Ammon's horn (tissue), 1 donor: ENCODE data around the gene PLEKHH3.
"Not testable (repeated sequence)": the region's sequence is repeated elsewhere in the genome, so short reads cannot be mapped to it uniquely, and the experiment has no call there.

Experiments used
- DNase-seq: peaks from one replicate; pipeline ENCODE4 v3.0.0-alpha.2; 2016; ENCODE audit warnings: low spot score

The PLEKHH3 gene

DNA sequence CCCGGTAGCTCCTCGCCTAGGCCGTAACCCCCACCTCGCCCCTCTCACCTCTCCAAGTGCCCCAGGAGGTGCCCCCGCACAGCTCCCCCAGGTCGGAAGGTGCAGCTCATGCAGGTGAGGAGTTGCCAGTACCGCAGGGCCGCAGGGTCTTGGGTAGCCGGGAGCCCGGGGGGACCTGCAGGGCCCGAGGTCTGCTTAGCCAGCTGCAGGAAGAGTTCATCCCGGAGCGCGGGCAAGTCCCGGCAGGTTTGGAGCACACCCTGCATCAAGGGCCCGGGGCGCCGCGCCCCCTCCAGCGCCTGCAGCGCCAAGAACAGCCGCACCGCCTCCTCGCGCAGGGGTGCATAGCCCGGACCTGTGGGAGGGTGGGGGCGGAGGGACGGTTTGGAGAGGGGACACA, 4.8 kb downstream of the PLEKHH3 start:
- no peak for DNase-seq

DNA sequence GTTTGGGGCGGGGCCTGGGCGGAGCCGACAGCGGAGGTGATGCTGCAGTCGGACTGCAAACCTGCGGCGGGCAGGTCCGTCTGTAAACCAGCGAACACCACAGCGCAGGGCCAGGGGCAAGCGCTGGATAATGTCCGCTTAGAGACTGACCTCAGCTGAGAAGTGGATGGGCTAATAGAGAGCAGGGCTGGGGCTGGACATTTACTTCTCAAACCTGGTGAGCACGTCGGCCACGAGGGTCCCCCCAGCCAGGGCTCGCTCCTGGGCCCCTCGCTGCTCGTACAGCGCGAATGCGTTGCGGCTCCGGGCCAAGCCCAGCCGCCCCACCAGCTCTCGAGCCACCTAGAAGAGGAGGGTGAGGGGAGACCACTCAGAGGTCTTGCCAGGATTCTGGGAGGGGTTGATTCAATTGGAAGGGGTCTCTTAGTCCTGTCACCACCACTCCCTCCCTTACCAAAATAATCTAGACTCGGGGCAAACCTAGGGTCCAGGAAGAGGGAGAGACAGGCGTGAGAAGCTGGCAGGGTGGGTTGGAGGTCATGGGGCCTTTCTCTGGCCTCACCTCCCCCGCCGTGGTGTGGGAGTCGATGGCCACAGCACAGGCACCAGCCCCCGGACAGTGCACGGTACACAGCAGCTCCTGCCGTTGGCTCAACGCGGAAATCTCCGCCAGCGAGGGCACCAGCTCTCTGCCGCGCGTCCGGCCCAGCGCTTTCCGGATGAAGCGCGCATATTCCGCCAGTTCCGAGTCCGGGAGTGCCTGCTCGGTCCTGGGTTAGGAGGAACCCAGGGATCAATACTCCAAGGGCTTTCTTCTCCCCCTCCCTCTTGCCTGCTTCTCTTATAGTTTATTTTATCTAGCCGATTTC, 5.8 kb downstream of the PLEKHH3 start:
- DNase-seq = no peak

DNA sequence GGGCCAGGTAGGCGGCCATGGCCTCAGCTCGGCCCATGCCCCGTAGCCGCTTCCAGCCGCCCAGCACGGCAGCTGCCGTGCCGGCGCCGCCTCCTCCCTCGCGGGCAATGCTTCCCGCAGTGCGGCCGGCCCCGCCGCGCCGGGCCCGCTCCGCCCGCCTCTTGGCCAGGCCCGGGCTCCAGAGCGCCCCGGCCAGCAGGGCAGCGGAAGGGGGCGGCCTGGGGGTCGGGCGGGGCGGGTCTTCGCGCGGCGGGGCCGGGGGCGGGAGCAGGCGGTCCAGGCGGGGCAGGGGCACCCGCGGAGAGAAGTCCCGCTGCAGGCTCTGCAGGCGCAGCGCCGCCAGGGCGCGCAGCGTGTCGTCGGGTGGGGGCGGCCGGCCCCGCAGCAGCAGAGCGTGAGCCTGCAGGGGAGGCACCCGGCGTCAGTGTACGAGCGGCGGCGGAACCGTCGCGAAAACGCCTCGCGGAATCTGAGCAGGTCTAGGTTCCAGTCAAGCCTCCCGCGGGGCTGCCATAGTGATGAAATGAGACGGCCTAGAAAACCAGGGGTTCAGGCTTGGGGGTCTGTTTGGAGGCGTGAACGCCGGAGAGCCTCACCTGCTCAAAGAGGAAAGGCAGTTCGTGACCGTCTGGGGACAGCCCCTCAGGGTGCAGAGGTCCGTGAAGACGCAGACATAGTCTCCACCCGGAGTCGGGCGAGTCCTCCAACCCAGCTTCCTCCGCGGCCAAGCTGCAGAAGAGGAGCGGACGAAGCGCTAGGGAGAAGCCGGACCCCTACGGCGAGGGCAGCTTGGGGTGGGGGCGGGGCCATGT, 6.6 kb downstream of the PLEKHH3 start:
- no peak for DNase-seq

DNA sequence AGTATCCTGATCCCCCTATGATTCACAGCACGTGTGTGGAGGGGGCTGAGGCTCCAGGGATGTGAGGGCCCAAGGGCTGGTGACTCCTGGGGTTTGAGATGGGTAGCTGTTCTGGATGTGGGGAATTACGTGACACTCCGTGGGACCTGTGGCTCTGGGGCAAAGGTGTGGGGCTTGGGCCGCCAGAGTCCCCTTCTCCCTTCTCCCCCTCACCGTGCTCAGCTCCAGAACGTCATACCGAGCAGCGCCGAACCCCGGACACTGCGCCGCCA, 7.2 kb downstream of the PLEKHH3 start:
- no peak for DNase-seq

DNA sequence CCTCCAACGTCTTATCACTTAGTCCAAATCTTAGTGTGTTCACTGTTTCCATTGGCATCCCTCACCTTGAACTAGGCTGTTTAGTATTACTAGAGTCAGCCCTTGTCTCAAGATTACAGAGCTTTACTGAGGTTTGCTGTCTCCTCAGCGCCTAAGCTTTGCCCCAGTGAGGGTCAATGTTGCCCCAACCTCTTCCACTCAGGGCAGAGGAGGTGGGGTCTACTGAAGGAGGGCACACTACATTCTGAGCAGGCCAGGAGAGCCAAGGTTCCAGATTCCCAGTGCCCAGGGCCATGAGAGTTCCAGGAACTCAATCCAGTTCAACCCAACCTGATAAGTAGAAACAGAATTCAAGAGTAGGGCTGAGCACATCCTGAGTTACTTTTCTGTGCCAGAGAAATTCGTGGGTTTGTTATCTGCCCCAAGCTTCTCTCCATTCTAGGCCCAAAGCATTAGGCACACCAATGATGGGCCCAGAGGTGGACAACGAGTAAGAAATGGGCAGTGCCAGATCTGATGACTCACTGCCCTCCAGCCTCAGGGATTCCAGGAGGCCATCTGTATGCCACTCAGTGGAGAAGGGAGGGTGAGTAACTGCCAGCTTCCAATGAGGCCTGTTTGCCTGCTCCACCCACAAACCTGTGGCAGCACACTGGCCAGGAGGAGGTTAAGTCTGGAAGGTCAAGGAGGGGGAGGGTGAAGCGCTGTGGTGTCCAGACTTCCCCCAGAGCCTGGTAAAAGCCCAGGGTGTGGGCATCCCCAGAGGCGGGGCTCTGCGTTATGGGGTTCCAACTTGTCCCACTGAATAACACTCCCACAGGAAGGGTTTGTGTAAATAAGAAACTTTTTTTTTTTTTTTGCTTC, 9.5 kb downstream of the PLEKHH3 start:
- DNase-seq = no peak

DNA sequence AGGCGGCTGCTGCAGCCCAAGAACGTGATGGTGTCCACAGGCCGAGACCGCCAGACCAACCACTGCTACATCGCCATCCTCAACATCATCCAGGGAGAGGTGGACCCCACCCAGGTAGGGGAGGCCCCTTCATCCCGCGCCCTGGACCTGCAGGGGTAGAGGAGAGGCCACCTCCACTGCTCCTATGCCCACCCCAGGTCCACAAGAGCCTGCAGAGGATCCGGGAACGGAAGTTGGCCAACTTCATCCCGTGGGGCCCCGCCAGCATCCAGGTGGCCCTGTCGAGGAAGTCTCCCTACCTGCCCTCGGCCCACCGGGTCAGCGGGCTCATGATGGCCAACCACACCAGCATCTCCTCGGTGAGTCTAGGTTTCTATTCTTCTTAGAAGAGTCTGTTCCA, 10.7 kb downstream of the PLEKHH3 start:
- not testable (repeated sequence) for DNase-seq

DNA sequence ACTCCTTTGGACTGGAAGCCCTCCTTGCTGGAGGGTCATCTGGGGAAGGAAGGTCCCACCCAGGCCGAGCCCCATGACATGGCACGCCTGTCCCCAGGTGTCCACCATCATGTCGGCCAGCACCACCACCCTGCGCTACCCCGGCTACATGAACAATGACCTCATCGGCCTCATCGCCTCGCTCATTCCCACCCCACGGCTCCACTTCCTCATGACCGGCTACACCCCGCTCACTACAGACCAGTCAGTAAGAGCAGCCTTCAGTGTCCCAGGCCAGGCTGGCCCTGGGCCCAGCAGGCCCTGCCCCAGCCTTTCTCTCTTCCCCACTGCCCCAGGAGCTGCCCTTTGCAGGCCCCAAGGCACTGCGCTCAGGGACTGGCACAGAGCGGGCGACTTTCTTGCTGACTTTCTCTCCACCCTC, 11.2 kb downstream of the PLEKHH3 start:
- no peak for DNase-seq

DNA sequence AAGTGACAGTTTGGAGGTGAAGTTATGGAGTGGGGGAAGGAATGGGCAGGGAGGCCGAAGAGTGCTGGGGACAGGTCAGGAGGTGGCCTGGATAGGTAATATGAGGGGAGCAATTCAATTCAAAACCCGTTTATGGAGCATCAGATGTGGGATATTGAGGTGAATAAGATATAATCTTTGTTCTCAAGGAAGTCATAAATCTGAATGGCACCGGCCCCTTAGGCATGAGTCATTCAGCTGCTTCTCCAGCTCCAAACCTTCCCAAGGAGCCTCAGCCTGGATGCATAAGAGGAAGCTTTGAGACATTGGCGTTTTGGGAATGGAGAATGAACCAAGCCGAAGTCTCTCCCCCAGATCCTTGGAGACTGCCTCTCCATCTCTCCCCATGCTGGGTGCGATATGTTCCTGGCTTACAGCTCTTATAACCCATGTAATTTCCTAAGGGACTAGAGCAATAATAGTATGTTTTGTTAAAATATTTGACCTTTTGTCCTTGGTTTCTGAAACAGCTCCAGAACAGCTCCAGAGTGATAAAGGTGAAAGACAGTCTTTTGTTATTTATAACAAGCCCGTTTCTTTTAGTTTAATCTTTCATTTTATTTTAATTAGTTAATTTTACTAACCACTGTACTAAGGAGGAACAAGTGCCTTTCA, 16.0 kb downstream of the PLEKHH3 start:
- DNase-seq = no peak

DNA sequence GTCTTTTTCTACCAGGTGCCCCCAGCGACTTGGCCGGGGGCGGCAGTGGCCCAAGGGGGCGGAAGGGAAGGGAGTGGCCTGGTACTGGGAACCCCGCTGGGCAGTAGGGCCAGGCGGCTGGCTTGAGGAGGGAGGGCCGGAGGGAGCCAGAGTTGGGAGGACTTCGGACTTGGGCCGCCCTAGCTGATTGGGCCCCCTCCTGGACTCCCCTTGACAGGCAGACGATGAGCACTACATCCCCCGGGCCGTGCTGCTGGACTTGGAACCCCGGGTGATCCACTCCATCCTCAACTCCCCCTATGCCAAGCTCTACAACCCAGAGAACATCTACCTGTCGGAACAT, 16.9 kb downstream of the PLEKHH3 start:
- DNase-seq = not testable (repeated sequence)

DNA sequence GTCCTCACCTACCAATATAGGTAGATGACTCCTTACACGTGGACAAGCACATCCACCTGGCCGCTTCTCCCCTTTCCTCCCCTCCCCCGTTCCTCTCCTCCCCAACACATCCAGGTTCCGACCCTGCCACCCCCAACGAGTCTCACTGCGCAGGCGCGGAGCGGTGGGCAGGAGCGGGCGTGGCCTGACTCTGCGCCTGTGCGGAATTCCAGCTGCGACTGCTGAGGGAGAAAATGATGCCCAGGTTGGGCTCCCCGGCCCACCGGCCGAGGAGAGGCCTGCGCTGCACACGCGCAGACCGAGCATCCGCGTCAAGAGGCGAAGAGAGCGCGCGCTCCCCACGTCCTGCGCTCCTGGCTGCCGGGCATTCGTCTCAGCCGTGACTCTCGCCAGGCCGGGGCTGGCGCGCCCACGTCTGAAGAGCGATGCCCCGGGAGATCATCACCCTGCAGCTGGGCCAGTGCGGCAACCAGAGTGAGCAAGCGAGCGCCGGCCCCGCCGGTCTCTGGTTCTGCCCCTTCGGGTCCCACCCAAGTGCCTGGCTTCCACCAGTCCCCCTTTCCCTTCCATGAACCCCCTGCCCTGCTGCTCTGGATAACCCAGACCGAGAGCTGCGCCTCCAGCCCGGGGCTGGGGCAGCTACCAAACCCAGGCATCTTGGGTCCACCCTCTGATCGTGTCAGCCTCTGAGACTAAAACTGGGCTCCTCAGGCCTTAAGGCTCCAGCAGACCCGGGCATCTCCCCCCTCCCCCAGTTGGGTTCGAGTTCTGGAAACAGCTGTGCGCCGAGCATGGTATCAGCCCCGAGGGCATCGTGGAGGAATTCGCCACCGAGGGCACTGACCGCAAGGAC, 17.5 kb downstream of the PLEKHH3 start, which contains the start of gene TUBG2:
TSS of gene TUBG2 (plus strand) at position 206 of the 853 bp plus-strand sequence. CDS start at position 426, 220 bp downstream.
- DNase-seq = peak; percentile 88

DNA sequence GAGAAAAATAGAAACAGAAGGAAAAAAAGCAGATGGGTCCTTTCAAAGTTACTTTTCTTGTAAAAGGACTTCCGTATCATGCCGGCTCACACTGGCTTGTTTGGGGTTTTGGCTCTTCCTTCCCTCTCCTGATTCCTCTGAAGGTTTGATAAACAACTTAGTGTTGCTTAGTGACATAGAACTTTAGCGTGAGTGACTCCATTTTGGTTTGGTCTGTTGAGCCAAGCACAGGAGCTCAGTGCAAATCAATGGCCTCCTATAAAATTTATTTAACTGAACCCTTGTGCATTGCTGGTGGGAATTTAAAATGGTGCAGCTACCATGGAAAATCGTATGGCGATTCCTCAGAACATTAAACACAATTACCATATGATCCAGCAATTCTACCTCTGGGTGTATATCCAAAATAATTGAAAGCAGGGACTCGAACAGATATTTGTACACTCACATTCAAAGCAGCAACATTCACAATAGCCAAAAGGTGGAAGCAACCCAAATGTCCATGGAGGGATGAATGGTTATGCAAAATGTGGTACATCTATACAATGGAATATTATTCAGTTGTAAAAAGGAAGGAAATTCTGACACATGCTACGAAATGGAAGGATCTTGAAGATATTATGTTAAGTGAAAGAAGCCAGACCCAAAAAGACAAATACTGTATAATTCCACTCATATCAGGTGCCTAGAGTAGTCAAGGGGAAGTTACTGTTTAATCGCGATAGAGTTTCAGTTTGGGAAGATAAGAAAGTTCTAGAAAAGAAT, 18.8 kb downstream of the PLEKHH3 start:
- no peak for DNase-seq

DNA sequence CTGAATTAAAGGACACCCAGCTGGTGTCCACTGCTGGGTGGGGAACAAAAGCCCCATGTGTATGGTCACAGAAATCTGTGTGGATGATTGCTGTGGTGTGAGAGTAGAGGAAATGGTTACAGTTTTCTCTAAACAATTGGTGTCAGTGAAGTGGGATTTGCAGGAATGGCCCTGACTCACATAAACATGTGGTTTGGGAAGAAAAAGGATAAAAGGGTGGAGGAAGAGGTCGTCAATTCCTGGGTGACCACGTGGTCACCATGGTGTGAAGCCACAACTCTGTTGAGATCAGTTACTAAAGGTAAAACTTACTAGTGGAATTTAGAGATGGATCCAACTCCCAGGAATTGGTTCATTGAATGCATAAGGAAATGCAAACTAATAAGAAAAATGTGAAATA, 21.3 kb downstream of the PLEKHH3 start:
- no peak for DNase-seq

DNA sequence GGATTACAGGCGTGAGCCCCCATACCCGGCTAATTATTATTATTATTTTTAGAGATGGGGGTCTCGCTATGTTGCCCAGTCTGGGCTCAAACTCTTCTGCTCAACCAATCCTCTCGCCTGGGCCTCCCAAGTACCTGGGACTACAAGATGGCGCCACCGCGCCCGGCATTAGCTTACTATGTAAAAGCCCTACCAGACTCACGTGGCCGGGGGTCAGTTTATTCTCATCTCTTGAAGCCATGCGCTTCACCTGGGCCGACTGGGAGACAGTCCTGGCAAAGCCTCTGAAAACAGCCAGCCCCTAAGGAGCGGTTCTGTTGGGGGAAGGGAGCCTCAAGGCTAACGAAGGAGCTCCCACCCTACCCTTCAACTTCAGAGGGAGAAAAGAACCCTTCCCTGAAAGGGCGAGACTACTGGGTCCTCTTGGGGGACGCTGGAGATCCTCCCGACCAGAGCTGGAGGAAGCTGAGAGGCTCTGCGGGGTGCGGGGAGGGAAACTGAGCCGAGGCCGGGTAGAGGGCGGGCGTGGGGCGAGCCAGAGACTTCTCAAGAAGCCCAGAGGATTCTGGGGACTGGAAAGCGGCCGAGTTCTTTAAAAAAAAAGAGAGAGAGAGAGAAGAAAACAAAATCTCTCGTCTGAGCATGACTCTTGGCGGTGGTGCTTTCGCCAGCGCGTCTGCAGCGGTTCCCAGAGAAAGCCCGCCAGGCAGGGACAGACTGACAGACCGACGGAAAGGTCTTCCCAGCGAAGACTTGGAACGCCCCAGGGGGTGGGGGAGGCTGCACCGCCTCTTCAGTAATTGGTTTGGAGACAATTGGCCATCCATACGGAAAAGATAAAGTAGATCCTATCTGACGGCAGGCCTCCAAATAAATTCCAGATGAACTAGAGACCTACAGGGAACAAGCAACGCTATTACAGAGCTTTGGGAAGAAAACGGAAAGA, 23.3 kb downstream of the PLEKHH3 start:
- peak; percentile 51 for DNase-seq

DNA sequence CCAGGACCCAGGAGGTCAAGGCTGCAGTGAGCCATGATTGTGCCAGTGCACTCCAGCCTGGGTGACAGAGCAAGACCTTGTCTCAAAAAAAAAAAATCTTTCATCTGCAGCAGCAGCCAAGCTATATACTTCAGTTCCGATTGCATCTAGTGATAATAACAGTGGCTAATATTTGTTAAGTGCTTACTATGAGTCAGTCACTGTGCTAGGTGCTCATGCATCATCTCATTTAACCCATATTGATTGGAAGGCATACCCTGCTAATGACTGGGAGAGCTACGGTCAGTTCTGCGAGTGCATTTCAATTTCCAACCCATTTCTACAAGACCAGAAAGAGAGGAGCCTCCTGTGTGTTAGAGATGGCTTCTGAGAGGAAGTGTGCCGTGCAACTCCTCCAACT, 25.4 kb downstream of the PLEKHH3 start:
- no peak for DNase-seq

DNA sequence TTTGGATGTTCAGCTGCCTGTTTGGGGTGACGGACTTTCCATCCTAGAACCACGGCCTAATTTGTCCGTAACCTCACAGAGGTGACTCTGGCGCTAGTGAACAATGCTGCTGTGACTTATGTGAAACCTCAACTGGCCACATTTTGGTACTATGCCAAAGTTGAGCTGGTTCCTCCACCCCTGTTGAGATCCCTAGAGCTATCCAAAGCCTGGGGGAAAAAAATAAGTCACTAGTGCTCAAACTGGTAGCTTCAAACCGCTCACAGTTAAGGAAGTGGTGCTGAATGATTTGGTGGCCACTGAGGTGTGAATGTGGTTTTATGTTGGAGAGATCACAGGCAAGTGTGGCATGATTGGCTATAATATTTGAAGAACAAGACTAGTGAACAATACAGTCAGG, 29.0 kb downstream of the PLEKHH3 start:
- DNase-seq = no peak

DNA sequence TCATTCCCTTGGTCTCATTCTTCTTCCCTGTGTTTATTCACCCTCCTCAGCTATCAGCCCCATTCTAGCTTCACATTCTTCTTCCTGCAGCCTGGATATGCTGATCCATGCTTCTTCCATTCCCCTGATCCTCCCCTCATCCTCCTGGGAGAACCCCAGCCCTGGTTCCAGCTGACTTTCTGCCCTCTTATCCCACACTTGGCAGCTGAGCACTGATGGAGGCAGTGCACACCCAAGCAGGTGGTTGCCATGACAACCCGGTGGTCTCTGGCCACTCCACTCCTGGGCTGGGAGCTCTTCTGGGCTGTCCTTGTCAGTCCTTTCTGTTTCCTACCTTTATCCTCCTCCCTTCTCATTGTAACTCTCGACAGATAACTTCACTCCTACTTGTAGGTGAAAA, 34.5 kb downstream of the PLEKHH3 start:
- DNase-seq = no peak

DNA sequence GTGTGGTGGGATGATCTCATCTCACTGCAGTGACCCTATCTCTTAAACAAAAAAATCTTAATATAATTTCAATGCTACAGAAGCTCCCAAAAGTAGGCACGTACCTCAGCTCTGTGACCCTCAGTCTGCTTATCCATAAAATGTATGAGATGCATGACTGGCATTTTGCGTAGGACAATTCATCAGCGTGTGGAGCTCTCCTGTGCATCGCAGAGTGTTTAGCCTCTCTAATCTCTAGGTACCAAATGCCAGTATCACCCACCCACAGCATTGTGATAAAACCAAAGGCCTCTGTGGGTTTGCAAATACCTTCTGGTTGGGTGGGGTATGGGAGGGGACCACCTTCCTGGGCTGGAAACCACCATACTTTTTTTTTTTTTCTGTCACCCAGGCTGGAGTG, 36.7 kb downstream of the PLEKHH3 start:
- DNase-seq = no peak

DNA sequence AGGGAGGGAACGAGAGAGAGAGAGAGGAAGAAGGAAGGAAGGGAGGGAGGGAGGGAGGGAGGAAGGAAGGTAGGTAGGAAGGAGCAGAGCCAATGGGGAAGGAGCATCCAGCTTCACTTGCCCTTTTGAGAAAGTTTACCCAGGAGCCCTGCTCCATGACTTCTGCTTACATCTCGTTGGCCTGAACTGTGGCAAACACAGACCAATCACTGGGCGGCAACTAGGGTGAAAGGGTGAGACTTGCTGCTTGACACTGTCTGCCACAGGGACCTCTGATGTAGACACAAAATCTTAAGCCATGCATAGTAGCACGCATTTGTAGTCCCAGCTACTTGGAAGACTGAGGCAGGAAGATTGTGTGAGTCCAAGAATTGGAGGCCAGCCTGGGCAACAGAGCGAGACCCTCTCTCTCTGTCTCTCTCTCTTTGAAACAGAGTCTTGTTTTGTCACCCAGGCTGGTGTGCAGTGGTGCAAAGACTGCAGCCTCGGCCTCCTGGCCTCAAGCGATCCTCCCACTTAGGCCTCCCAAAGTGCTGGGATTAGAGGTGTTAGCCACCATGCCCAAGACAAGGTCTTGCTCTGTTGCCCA, 37.2 kb downstream of the PLEKHH3 start:
- no peak for DNase-seq
